ENCODE measurements around the gene KCNK17.

DNA sequence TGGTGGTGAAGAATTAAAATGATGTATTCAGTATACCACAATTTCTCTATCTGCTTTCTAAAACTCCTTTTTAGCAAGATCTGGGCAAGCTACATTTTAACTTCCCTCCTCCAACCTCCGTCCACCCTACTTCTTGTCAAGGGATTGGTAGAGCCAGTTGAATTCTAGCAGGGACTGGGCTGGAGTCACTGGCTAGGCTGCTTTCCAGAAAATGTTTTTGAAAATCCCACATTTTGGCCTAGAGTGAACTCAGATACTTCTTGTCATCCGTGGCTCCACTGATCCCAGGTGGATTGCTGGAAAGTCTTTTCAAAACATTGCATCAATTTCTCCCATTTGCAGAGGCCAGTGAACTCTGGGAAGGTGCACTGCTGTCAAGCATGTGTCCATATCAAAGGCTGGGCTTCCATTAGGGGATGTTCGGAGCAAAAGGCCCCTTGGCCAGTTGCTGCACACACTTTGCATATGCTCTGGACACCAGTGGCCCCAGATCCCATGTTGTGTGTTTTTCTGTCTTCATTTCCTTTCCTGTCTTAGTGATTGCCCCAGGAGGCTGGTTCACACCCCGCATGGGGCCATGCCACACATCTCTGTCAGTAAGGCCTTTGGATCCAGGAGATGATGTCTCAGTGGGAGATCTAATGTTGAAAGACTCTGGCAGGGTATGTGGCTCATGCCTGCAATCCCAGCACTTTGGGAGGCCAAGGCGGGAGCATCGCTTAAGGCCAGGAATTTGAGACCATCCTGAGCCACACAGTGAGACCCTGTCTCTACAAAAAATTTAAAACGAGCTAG is 19.6 kb upstream of the KCNK17 start:
- no peak for TF ChIP-seq CTCF (IDR thresholded peaks at IDR 0.05)
- no peak for TF ChIP-seq POLR2A (IDR thresholded peaks at IDR 0.05)
